Glomerular visceral epithelial cell (primary cell): Measurements from ENCODE around the gene SWSAP1.

Source experiments
- DNase-seq: peaks from one replicate; pipeline ENCODE4 v3.0.0-alpha.2; 2016; ENCODE audit errors: extremely low spot score

The SWSAP1 gene

GRCh38 chr19:11408591-11408990 is 34.1 kb downstream of the SWSAP1 start:
- DNase-seq = no peak

GRCh38 chr19:11410682-11411081 is 36.2 kb downstream of the SWSAP1 start:
- peak; percentile 62 for DNase-seq

- DNase-seq = no peak
These were observed 40.1 kb downstream of the SWSAP1 start for GRCh38 chr19:11414544-11414943.

- no peak for DNase-seq
These were observed 42.0 kb downstream of the SWSAP1 start for GRCh38 chr19:11416346-11417052.

GRCh38 chr19:11418094-11418548 is 43.7 kb downstream of the SWSAP1 start:
- DNase-seq = no peak

GRCh38 chr19:11418549-11419506 is 44.4 kb downstream of the SWSAP1 start, which contains the start of gene RGL3:
RGL3 (minus strand) TSS chr19:11419314; CDS start chr19:11419278, 36 bp downstream.
- peak; percentile 62 for DNase-seq

- DNase-seq = no peak
These were observed 46.2 kb downstream of the SWSAP1 start for GRCh38 chr19:11420429-11421370.

- DNase-seq = no peak
These were observed 47.1 kb downstream of the SWSAP1 start for GRCh38 chr19:11421371-11422098.

GRCh38 chr19:11422163-11423065 is 47.9 kb downstream of the SWSAP1 start:
- DNase-seq = peak; percentile 58

GRCh38 chr19:11423164-11423790 is 48.8 kb downstream of the SWSAP1 start:
- no peak for DNase-seq

- no peak for DNase-seq
These were observed 49.3 kb downstream of the SWSAP1 start for GRCh38 chr19:11423791-11424181.
